LNCAP (cell line): ENCODE results near the gene BMP2K.

Experiments used
- CTCF ChIP-seq: fragments of 450-650 bp; IDR thresholded peaks from 2 replicates; pipeline ENCODE4 v1.5.1; 2017; ENCODE audit warnings: mild to moderate bottlenecking

Gene BMP2K

GRCh38 chr4:78774417-78774816, 1.7 kb upstream of the BMP2K start:
- TF ChIP-seq CTCF = no peak

- TF ChIP-seq CTCF = no peak
Observed at GRCh38 chr4:78775303-78776078, 659 bp upstream of the BMP2K start.

- TF ChIP-seq CTCF = no peak
Observed at GRCh38 chr4:78776729-78777575, 802 bp downstream of the BMP2K start.

- TF ChIP-seq CTCF = no peak
Observed at GRCh38 chr4:78777576-78777940, 1.4 kb downstream of the BMP2K start.

GRCh38 chr4:78778530-78778929, 2.4 kb downstream of the BMP2K start:
- TF ChIP-seq CTCF = no peak

GRCh38 chr4:78779280-78779679, 3.1 kb downstream of the BMP2K start:
- TF ChIP-seq CTCF = no peak

GRCh38 chr4:78780093-78780492, 3.9 kb downstream of the BMP2K start:
- TF ChIP-seq CTCF = no peak
